Right lobe of liver (tissue), 6 donors: ENCODE measurements around the gene PDCD5. TPM values are rescaled to one million over a fixed set of nuclear protein-coding genes. Genes with fewer than 3 reads are reported as not detected.
A peak's percentile ranks its signal among the peaks of the same experiment; 100 is the strongest.

Source experiments
- ATAC-seq, 4 donors: fragments of 200-7000 bp; cut with Tn5 transposase; one replicate each; pipeline ENCODE4 v1.9.1; 2020; ENCODE audit warnings: mild to moderate bottlenecking in 4 of 4, moderate library complexity in 4 of 4
- DNase-seq, 3 donors: peaks; one replicate each; pipeline ENCODE4 v3.0.0-alpha.2; 2020
- H3K27ac ChIP-seq, 3 donors: fragments of 200-600 bp; one replicate each; pipeline ENCODE4 v1.8.0; 2022
- H3K27me3 ChIP-seq, 2 donors: fragments of 200-600 bp; one replicate each; pipeline ENCODE4 v1.8.0; 2022
- H3K36me3 ChIP-seq, 4 donors: fragments of 200-600 bp; sonication (generic) in 1 of 4; one replicate each; pipeline versions ENCODE4 v1.5.1 to v1.8.0; 2017 to 2022; ENCODE audit warnings: control low read depth in 1 of 4
- H3K4me1 ChIP-seq, 4 donors: fragments of 200-600 bp; sonication (generic) in 1 of 4; one replicate each; pipeline versions ENCODE4 v1.5.1 to v1.8.0; 2017 to 2022; ENCODE audit warnings: control low read depth in 1 of 4
- H3K4me3 ChIP-seq, 3 donors: fragments of 200-600 bp; one replicate each; pipeline ENCODE4 v1.8.0; 2022
- H3K9me3 ChIP-seq, 4 donors: fragments of 200-600 bp; sonication (generic) in 1 of 4; one replicate each; pipeline versions ENCODE4 v1.5.1 to v1.8.0; 2017 to 2022; ENCODE audit warnings: control low read depth in 1 of 4
- CTCF ChIP-seq, 4 donors: fragments of 200-600 bp in 3 of 4; fragments of 450-650 bp in 1 of 4; IDR thresholded peaks; one replicate each; pipeline versions ENCODE4 v1.5.1 to v1.8.0; 2016 to 2022; ENCODE audit warnings: antibody characterized with exemption in 4 of 4, mild to moderate bottlenecking in 2 of 4
- POLR2A ChIP-seq: fragments of 450-650 bp; IDR thresholded peaks from one replicate; pipeline ENCODE4 v1.6.1; 2017; ENCODE audit warnings: antibody characterized with exemption, mild to moderate bottlenecking
- WGBS: methylation state at CpG from one replicate; pipeline ENCODE4 v1.1.6; 2018; ENCODE audit warnings: low coverage, low lambda C conversion rate; ENCODE audit not compliant: insufficient coverage; ENCODE audit errors: missing lambda C conversion rate; 5-methylcytosine and 5-hydroxymethylcytosine counted together
- intact Hi-C, 2 donors: fragments of 100-400 bp; cut with DNase I; formaldehyde crosslinking; loops; one replicate each; pipeline versions ENCODE4 v1.11.2 to v1.14.1; 2022
- total RNA-seq, 6 experiments: library from RNA; depleted of rRNA in 2 of 6; stranded (reverse); fragments of >200 nt in 2 of 6; fragmentation: NEBNext Ultra II Directional in 3 of 6; extraction: Animal tissue kit (Norgen Biotek cat#: 25700) in 3 of 6; gene quantifications; one replicate each; pipeline versions ENCODE4 v1.1.0 to v1.2.4, GENCODE V29; 2016 to 2023
- donor health status: DM: no; HTN: yes; CAD: no.
- donor health status: DM: no; HTN: no; CAD: no.
- donor health status: DM: no; HTN: no; CAD: no.
- donor health status: DM: no; HTN: yes; CAD: no.
- donor health status: DM: no; HTN: yes; CAD: no.

The PDCD5 gene
- total RNA-seq, 6 experiments from 2014 or later: 25.2 to 82.8 (median 42.8) TPM

- no peaks in the 10 kb centered on the region for H3K9me3 ChIP-seq
- no peak overlapping the region for H3K4me3 ChIP-seq
- no peak overlapping the region for H3K27ac ChIP-seq
- DNase-seq (no peak), ATAC-seq (no peak)
- H3K36me3 ChIP-seq: peaks cover 0 to 38% (median 3%) of the 10 kb centered on the region in 4 donors
- TF ChIP-seq CTCF (IDR thresholded peaks at IDR 0.05) (no peak), POLR2A (no peak)
- no peaks in the 10 kb centered on the region for H3K4me1 ChIP-seq
- no peaks in the 10 kb centered on the region for H3K27me3 ChIP-seq
- WGBS: 100% methylated on average over 2 of the region's 2 CpGs
- intact Hi-C loops: no loop called here
Measured at GRCh38 chr19:32594021-32594420, 13.0 kb downstream of the PDCD5 start.

- no peak for TF ChIP-seq POLR2A
- TF ChIP-seq CTCF (IDR thresholded peaks at IDR 0.05): no peak
- DNase-seq (no peak), ATAC-seq (no peak)
- intact Hi-C loops: no loop called here
- H3K27me3 ChIP-seq: no peaks in the 10 kb centered on the region
- H3K36me3 ChIP-seq: peaks cover 0 to 39% (median 6%) of the 10 kb centered on the region in 4 donors
- H3K9me3 ChIP-seq: no peaks in the 10 kb centered on the region
- H3K4me1 ChIP-seq: no peaks in the 10 kb centered on the region
- no peak overlapping the region for H3K4me3 ChIP-seq
- H3K27ac ChIP-seq: no peak overlapping the region
- WGBS: 98% methylated on average over 5 of the region's 6 CpGs
Measured at GRCh38 chr19:32595491-32595890, 14.5 kb downstream of the PDCD5 start.

GRCh38 chr19:32598022-32598421 is 17.0 kb downstream of the PDCD5 start:
- no peak for ATAC-seq
- no peak overlapping the region for H3K27ac ChIP-seq
- intact Hi-C loops: no loop called here
- no peak for DNase-seq
- H3K4me3 ChIP-seq: no peak overlapping the region
- H3K36me3 ChIP-seq: peaks cover 0 to 39% (median 6%) of the 10 kb centered on the region in 4 donors
- WGBS: 91% methylated on average over 4 of the region's 11 CpGs
- TF ChIP-seq CTCF (IDR thresholded peaks at IDR 0.05) (no peak), POLR2A (no peak)
- no peaks in the 10 kb centered on the region for H3K27me3 ChIP-seq
- H3K9me3 ChIP-seq: no peaks in the 10 kb centered on the region
- H3K4me1 ChIP-seq: no peaks in the 10 kb centered on the region

GRCh38 chr19:32599258-32599657 is 18.3 kb downstream of the PDCD5 start:
- WGBS: 77% methylated on average over 6 of the region's 6 CpGs
- Histone ChIP-seq H3K9me3 (no peaks in the 10 kb centered on the region), H3K36me3 (peaks cover 0 to 46% (median 9%) of the 10 kb centered on the region in 4 donors), H3K4me1 (no peaks in the 10 kb centered on the region), H3K4me3 (no peak overlapping the region), H3K27me3 (no peaks in the 10 kb centered on the region), H3K27ac (no peak overlapping the region)
- no peak for ATAC-seq
- no peak for DNase-seq
- intact Hi-C loops: no loop called here
- no peak for TF ChIP-seq CTCF (IDR thresholded peaks at IDR 0.05)
- TF ChIP-seq POLR2A: no peak

- DNase-seq (no peak), ATAC-seq (peak; percentile 61 to 78 (median 76))
- Histone ChIP-seq H3K9me3 (no peaks in the 10 kb centered on the region), H3K27me3 (no peaks in the 10 kb centered on the region), H3K27ac (no peak overlapping the region), H3K4me3 (no peak overlapping the region), H3K4me1 (no peaks in the 10 kb centered on the region), H3K36me3 (peaks cover 0 to 42% (median 10%) of the 10 kb centered on the region in 4 donors)
- intact Hi-C loops: no loop called here
- WGBS: 0% methylated on average over 2 of the region's 2 CpGs
- TF ChIP-seq POLR2A (no peak), CTCF (IDR thresholded peaks at IDR 0.05) (peak; percentile 77 to 87 (median 82))
Measured at GRCh38 chr19:32599736-32600157, 18.8 kb downstream of the PDCD5 start.
